Superior temporal gyrus (tissue), 1 donor: Measurements from ENCODE around the gene TMPRSS6.

Experiments
- DNase-seq: peaks from one replicate; pipeline ENCODE4 v3.0.0-alpha.2; 2016; ENCODE audit errors: extremely low spot score

TMPRSS6 gene

DNA sequence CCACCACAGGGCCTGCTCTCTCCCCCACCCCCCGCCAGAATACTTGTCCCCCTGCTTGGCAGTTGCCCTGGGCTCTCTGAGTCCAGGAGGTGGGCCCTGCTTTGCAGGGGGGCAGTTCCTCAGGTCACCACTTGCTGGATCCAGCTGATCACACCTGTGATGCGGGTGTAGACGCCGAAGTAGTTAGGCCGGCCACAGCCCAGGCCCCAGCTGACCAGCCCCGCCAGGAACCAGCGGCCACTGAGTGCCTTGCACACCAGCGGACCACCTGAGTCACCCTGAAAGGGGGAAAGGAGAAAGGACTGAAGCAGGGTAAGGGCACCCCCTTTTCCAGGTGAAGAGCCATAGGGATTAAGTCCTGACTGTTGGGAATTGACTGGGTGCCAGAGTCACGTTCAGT is 43.6 kb downstream of the TMPRSS6 start:
- no peak for DNase-seq

DNA sequence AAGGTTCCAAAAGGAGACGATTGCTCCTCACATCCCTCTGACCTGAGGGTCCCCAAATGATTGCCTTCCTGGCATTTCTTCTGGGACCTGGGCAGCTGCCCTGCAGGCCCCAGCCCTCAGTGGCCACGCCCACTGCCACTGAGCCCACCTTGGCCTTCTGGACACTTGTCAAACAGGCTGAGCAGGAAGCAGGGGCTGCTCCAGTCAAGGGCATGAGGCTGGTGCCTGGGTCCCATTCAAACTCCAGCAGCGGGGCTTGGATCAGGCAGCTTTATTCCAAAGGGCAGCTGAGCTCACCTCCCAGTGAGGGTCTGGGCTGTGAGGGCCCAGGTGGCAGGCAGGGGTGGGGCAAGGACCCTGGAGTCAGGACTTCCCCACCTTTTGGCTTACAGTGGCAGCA is 44.3 kb downstream of the TMPRSS6 start:
- no peak for DNase-seq

DNA sequence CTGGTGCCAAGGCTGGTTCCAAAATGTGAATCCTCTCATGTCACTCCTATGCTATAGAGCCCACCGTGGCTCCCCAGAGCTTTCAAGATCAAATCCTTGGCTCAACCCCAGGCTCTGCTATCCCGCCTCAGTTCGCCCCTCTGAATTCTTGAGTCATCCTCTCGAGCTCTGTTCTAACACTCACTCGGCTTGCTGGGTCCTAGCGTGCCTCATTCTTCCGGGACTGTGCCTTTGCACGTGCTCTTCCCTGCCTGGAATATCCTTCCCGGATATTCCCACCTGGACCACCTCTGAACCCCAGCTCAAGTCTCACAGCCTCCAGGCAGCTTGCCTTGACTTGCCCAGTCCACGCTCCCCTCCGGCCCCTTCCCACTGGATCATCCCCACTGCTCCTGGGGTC is 45.0 kb downstream of the TMPRSS6 start:
- no peak for DNase-seq

DNA sequence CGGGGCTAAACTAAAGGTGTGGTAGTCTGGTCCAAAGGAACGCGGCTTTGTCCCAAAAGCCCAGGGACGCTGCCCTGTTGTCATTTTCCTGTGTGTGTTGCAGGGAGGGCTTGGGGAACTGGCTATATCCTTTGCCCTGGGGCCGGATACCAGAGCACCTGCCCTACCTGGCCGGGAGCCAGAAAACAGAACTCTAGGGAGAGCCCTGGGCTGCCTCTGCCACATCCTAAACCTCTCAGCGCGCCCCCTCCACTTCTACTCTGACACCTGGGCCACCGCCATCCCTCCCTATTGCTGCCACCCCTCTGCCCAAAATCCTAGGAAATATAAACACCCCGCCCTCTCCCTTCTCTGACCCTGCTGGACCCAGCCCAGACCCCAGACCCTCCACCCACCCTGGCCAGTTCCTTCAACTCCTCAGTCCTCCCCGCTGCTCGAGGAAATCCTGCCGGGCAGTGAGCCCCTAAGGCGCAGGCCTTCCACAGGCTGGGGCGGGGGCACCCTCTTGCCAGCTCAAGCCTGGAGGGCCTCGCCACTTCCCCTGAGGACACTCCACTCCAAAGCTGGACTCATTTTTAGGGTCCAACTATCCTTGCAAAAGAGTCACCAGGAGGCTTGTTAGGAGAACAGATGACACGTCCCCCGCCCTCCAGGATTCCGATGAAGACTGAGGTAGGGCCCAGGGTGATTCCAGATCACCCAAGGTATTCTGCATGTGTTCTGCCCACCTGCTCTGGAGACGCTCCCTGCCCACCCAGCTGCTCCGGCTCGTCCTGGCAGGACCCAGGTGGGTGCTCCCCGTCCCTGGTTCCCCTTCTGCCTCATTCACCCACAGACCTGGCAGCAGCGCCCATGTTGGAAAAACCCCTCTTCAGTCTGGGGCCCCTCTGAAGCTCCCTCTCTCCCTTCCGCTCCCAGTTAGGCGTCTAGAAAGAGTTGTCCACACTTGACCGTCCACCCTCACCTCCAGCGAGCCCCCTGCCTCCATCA is 45.8 kb downstream of the TMPRSS6 start:
- DNase-seq: no peak

DNA sequence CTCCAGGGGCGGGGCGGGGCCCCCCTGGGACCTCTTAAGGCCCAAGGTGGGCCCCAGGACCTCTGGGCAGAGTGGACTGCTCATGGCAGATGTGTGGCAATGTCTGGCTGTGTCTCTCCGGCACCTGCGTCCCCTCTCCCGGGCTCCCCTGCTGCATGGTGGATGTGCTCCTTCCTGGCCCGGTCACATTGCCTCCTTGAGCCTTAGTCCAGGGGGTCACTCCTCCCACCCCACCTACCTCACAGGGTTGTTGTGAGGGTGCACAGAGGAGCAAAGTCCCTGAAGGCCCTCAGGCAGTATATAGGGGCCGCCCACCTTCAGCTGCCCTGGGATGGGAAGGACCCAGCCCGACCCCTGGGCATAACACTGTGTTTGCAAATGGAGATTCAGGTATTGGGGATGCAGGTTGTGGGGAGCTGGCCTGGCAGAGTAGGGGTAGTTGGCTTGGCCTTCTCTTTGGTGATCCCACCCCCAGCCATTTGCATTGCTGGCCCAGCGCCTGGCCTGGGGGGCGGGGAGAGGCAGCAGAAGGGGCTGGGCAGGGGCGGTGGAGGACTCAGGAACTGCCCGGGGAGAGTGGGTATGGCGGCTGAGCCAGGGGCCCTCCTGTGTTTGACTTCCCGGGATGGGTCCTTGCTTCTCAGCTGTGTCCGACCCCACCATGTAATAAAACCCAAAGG is 46.7 kb downstream of the TMPRSS6 start:
- no peak for DNase-seq

DNA sequence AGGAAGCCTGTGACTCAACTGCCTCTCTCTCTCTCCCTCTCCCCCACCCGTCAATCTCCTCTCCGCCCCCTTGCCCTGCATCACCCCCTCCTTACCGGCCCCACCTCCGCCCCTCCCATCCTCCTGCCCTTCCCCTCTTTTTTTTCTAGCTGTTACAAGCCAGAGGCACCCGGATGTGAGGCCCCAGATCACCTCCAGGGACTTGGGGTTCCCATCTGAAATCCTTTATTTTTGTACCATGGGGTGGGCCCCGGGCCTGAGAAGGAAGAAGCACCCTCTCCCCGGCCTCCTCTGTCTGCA is 47.2 kb downstream of the TMPRSS6 start:
- DNase-seq: no peak

DNA sequence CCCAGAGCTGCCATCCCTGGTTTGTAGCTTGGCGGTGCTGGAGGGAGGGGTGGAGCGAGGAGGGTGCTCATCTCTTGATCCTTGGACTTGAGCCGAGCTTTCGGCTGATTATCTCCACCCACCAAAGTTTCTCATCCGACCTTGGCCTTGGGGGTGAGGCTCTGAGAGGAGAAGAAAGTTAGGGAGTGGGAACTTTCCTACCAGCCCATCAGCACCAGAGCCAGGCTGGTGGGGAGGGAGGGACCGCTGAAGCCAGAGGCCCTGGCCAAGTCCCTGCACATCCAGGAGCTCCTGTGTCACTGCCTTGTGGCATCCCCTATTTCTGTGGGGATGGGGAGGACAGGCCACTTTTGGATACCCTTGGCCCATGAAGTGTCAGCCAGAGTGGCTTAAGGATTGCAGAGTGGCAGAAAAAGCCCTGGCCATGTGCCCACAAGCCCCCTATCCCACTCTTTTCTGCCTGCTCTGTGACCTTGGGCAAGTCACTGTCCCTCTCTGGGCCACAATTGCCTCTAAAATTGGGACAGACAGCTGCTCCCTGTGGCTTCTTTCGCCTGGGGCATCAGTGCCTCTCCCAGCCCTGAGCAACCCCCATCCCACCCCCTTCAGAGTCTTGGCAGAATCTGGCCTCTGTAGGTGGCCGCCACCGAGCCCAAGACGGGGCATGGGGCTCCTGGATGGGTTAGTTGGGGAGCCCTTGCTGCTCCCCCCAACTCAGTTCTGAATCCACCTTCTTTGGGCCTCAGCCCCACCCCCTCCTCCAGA is 47.7 kb downstream of the TMPRSS6 start:
- DNase-seq: no peak

DNA sequence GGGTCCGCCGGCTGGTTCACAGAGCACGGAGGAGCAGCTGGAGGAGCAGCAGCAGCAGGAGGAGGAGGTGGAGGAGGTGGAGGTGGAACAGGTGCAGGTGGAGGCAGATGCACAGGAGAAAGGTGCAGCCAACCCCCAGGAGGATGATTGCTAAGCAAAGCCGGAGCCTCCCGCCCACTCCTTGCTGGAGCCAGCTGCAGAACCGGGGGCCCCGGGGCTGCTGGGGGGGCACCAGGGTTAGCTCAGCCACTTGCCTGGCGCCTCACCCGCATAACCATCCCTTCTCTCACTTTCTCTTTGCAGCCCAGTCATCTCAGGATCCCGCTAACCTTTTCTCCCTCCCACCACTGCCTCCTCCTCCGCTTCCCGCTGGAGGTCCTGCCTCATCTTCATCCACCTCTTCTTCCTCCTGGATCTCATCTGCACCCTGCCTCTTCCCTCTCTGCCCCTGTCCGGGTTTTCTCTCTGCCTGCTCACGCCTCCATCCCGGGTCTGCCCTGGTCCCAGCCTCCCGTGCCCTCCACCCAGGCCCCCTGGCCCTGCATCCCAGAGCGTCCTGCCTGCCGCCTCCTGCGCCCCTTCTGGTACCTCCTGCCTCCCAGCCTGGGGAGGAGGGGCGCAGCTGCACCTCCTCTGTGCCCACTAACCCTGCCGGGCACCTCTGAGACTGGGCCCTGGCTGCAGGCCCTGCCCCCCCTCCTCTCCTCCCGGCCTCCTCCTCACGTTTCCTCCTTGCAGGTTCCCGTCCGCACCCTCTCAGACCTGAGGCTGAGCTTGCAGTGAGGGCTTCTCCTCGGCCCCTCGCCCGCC is 48.5 kb downstream of the TMPRSS6 start:
- DNase-seq: no peak

DNA sequence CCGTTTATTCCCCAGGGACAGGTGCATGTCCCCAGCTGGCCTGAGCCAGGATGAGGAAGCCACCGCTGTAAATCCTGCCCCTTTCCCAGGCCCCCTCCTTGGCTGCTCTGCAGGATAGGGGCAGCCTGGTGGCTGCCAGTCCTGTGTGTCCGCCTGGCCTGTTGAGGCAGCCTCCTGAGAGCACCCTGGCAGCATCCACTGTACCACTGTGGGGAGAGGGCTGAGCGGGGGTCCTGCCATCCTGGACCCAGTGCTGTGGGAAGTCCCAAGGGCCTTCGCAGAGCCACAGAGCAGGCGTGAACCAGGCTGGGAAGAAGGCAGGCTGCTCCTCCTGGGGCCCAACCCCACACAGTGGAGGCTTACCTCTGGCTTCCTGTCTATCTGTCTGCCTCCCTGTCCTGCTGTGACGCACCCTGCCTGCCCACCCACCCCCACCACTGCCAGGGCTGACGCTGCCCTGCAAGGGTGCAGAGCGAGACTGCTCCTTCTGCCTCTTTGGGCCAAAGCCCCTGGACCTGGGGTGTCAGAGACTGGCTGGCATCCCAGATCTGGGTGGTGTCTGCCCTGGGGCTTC is 49.5 kb downstream of the TMPRSS6 start:
- DNase-seq: no peak

DNA sequence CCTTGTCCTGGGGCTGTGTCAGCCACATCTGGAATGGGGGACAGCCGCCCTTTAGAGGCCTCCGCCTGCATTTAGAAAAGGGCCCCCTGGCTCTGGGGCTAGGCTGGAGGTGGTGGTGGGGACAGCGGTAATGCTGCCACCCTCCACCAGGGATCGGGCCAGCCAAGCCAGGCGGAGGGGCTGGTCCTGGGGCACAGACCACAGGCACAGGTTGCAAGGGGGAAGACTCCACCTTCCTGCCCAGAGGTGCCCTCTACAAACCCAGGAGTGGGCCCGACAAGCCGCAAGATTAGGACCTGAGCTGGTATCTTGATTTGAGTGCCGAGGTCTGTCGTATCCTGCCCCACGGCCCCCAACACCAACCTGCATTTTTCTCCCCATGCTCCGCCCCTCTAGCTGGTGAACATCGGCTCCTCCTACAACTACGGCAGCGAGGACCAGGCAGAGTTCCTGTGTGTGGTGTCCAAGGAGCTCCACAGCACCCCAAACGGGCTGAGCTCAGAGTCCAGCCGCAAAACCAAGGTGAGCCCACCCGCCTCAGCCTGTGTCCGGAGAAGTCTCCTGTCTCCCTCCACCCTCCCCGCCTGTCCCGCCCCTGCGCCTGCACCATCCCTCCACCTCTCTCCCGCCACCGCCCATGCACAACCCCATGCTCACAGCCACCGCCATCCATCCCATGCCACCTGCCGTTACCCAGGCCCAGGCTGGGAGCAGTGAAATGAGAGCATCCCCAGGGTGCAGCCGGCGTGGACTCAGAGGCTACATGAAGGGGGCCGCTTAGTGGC is 50.4 kb downstream of the TMPRSS6 start:
- no peak for DNase-seq

DNA sequence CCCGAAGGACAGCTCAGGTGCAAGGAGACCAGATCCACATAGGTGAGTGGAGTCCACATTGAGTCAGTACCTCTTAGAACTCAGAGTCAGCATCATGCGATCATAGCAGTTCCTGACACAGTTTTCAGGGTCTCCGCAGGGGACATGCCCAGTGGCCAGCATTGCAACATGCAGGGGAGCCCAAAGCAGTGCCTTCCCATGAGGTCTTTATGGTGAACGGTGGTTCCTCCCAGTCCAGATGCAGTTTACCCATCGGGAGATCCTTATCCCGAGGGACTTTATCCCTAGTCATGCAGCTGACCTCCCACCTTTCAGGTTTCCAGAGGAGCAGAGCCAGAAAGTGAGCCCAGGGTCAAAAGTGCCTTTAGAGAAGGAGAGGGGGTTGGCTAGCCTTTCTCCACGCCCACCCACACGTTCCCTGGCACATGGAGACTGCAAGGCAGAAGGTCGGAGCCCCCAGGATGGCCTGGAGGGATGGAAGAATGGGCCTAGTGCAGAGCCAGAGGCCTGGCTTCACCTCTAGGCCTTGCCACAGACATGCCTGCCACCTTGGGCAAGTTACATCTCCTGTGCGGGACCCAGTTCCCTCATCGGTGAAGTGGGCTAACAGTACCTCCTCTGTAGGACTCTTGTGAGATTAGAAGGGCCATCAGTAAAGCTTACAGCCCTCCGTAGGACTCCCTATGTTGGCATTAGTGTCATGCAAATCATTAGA is 51.6 kb downstream of the TMPRSS6 start:
- no peak for DNase-seq

DNA sequence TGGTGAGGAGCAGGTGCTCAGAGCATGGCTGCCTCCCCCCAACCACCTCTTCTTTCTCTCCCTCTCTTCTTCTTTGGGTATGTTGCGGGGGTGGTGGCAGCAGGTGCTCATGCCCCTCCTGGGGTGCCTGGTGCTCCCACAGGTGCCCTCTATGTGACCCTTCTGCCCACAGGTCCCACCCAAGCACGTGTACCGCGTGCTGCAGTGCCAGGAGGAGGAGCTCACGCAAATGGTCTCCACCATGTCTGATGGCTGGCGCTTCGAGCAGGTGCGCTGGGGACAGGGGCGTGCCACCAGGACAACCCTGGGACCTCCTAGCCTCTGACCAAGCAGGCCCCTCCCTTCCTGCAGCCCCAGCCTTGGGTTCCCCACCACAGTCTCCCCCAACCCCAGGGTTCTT is 52.3 kb downstream of the TMPRSS6 start:
- DNase-seq: no peak

DNA sequence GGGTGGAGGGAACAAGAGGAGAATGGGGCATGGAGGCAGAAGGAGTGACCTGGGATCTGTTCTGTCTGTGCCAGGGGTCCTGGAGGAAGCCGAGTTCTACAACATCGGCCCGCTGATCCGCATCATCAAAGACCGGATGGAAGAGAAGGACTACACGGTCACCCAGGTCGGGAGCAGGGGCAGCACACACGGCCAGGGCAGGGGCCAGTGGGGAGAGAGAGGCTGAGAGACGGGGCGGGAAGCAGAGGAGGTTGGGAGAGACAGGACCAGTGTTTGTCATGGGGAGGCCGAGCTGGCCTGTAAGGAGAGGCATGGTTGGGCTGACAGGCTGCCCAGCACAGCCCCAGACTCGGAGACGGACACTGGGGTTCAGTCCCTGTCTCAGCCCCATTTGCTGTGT is 53.3 kb downstream of the TMPRSS6 start:
- no peak for DNase-seq

DNA sequence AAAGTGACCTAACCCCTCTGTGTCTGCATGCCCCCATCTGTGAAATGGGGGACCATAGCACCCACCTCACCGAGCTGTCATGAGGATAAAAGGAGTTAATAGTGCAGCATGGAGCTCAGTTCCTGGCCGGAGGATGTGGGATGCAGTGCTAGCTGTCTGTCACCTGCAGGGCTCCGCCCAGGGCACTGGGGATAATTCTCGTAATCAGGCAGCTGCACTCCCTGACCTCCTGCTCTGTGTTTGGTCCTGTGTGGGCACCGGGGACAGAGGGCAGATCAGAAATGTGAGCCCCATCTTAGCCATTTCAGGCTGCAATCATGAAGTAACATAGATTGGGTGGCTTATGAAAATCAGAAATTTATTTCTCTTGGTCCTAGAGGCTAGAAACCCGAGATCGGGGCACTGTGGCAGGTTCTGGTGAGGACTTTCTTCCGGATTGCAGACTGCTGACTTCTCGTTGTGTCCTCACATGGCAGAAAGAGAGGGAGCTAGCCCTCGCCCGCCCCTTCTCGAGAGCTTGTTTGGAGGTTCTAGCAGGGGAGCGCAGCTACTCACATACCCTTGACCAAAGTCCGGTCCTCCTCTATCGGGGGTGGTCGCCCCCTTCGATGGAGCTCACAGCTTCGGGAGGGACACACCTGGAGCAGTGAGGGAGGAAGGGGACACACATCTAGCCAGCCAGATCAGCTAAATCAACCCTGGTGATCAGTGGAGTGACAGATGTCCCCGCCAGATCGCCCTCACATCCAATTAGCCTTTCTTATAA is 54.7 kb downstream of the TMPRSS6 start:
- DNase-seq: no peak

DNA sequence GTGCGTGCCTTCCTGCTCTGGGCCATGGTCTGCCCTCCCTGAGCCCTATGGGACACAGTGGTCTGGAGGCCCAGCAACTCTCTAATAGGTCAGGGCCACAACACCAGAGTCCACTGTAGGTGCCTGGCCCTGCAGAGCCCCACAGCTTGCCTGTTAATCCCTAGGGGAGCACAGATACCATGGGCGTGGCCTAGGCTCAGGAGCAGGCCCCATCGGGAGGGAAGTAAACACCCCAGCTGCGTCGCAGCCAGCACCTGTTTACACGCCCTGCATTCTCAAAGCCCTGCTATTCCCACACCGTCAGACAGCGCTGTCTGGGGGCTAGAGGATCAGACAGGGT is 55.5 kb downstream of the TMPRSS6 start:
- DNase-seq: no peak

DNA sequence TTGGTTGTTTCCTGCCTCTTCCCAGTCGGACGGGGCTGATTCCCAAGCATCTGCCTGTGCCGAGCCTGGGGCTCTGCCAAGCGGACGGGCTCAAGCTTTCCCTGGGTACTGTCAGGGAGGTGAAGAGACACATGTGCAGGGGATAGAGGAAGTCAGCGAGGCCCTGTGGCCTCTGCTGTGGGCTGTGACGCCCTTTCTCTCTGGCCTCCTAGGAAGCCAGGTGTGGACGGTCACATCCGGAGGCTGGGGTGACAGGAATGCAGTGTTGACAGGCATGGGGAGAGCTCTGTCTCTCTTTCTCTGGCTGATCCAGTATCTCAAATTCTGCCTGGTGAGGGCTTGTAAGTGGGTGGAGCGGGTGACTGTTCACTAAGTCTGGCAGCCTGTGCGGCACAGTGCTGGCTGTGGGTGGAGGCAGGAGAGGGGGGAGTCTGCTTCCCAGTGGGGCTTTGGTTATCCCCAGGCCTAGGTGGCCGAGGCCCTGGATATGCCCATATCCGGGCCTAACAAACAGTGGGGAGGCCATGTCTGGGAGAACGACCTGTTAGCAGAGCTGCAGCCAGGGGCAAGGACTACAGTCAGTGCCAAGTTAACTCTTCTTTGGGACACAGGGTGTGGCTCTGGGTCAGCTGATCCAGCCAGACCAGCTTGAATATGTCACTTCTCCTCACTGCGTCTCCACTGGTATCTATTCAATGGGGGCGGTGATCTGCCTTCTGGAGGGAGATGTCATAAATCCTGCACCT is 56.0 kb downstream of the TMPRSS6 start:
- no peak for DNase-seq

DNA sequence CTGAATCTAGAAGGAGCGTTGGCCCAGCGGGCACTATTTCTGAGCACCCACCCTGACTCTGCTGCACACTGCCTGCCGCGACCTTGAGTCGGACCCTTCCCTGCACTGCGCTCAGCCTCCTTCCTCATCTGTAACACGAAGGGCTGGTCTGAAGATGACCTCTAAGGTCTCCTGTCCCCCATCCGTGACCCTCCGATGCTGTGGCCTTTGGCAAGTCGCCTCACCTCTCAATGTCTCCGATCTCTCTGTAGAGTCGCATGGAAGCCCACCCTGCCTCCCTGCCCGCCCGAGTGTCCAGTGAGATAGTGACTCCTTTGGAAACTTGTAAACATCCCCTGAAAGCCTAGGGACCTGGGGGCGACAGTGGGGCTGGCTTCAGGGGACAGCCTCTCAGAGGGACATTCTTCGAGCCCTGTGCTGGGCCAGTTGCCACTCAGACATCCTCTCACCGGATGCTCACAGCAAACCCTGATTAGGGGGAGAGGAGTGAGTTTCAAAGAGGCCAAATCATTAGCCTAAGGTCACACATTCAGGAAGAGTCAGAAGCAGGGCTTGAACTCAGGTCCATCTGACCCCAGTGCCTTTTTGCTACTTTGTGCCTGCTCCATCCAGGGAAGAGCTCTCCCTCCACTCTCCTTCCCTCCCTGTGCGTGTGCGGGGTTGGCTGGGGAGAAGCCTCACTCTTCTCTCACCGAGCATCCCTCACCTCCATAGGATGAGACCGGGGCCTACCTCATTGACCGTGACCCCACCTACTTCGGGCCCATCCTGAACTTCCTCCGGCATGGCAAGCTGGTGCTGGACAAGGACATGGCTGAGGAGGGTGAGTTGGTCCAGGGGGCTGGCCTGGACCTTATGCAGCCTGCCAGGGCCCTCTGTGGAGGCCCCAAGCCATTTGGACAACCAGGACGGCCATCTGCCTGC is 56.9 kb downstream of the TMPRSS6 start:
- no peak for DNase-seq
